NCI-H526 (cell line): Measurements from ENCODE around the gene SKOR1.

Experiments used
- DNase-seq, 2 experiments: peaks; one replicate each; lab custom pipeline; 2025; lab: John Stamatoyannopoulos, UW

SKOR1 gene

DNA sequence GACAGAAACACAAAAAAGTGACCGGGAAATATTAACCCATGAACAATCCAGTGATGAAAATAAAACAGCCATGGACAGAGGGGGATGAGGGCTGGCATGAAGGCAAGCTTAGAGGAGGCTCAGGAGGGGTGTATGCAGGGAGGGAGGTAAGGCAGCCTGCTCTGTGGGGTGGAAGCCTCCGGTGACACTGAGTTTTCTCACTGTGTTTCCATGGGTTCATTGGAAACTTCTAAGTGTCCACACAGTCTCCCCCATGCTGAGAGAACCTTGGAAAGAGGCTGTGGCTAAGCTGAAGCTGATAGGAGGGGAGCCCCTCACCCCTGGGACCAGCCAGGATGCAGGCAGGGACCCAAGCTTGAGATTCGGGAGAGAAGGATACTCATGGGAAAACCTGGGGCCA, 6.8 kb upstream of the SKOR1 start:
- DNase-seq = no peak

DNA sequence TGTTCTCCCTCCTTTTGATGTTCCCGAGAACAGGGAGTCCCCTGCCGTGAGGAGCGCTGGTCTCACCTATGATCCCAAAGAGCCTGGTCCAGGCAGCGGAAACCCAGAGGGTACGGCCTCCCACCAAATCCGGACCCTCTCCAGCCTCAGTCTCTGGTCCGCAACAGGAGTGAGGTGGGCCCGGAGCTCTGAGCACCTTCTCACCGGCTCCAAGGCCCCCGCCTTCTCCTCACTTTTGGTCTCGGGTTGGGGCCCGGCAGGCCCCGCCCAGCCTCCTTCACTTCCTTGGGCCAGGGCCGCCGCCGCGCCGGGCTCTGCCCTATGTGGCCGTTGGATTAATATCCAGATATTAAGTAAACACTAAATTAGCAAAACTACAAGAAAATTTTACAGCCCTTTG, 5.7 kb upstream of the SKOR1 start:
- DNase-seq = no peak

- no peak for DNase-seq
These were observed 5.0 kb upstream of the SKOR1 start for GRCh38 chr15:67820122-67820991.

- no peak for DNase-seq
These were observed 4.1 kb upstream of the SKOR1 start for GRCh38 chr15:67820992-67821783.

- peak in 1 of 2 experiments; percentile 77 for DNase-seq
These were observed 3.4 kb upstream of the SKOR1 start for GRCh38 chr15:67821784-67822440.

DNA sequence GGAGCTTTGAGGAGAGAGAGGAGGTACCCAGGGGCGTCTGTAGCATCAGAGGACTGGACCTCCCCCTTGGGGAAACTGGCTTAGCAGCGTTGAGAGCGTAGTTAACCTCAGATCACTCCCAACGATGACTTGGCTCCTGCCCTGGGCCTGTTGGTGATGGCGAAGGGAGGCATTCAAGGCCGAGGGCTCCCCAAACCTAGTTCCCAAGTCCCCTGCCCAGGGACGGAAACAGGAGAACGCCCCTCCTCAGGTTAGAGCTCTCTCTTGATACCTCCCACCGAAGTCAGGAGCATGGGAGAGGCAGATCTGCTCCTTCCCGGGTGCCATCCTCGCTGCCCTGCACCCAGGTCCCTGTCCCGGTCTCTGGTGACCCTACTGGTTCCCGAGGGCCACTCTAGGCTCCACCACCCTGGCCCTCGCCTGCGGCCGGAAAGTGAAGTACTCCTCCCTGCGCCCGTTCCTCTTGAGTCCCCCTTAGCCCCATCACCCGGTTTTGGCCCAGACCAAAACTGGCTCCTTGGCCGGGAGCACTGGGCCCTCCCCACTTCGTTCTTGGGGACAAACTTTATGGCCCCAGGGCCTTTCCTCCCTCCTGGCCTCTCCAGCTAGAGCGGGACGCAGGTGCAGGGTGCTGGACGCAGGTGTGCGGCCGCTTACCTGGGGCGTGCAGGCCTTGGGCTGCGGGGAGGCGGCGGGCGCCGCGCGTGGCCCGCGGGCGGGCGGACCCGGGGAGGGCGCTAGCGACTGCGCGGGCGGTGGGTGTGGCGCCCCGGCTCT, 2.6 kb upstream of the SKOR1 start:
- peak in 1 of 2 experiments; percentile 83 for DNase-seq

- peak in 1 of 2 experiments; percentile 78 for DNase-seq
These were observed 1.8 kb upstream of the SKOR1 start for GRCh38 chr15:67823314-67824196.

- peak in 1 of 2 experiments; percentile 53 for DNase-seq
These were observed 926 bp upstream of the SKOR1 start for GRCh38 chr15:67824197-67824968.

GRCh38 chr15:67825881-67826716, 790 bp downstream of the SKOR1 start:
- no peak for DNase-seq

GRCh38 chr15:67826717-67827561, 1.6 kb downstream of the SKOR1 start:
- DNase-seq = no peak

DNA sequence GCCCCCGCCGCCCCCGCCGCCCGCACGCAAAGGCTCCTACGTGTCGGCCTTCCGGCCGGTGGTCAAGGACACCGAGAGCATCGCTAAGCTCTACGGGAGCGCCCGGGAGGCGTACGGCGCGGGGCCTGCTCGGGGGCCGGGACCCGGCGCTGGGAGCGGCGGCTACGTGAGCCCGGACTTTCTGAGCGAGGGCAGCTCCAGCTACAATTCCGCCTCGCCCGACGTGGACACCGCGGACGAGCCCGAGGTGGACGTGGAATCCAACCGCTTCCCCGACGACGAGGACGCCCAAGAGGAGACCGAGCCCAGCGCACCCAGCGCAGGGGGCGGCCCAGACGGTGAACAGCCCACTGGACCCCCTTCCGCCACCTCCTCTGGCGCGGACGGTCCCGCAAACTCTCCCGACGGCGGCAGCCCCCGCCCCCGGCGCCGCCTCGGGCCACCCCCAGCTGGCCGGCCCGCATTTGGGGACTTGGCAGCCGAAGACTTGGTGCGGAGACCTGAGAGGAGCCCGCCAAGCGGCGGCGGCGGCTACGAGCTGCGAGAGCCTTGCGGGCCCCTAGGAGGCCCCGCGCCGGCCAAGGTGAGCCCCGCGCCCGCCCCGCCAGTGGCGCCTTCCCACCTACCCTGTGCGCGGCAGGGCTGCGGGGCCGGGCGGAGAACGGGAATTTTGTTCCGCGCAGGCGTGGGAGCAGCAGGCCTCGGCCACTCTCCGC, 2.4 kb downstream of the SKOR1 start:
- DNase-seq = no peak

DNA sequence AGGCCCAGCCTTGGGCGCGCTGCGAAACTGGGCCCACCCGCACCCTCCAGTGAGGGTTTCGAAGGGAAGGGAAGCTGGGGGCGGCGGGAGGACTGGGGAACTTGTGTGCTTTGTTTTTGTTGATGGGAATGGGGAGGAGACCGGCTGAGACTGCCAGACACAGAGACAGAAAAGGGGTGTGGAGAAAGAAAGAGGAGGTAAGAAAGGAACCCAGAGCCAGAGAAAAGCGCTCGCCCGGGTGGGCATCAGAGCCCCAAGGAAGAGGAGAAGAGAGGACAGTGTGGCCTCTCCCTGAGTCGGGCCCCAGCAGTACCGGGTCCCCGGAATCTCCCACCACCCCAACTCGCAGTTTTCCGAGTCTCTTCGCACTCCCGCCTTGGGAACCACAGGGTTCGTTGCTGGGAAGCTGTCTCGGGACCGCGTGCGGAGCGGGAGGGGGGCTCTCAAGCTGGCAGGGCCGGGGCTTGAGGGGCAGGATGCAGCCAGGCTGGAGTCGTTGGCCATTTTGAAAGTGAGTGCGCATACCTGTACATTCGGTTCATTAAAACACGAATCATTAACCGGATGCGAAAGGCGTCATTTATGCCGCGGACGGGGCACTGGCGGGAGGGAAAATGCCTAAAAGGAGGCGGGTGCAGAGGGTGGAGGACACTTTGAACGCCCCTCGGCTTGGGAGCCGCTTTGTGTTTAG, 3.1 kb downstream of the SKOR1 start:
- DNase-seq = no peak

DNA sequence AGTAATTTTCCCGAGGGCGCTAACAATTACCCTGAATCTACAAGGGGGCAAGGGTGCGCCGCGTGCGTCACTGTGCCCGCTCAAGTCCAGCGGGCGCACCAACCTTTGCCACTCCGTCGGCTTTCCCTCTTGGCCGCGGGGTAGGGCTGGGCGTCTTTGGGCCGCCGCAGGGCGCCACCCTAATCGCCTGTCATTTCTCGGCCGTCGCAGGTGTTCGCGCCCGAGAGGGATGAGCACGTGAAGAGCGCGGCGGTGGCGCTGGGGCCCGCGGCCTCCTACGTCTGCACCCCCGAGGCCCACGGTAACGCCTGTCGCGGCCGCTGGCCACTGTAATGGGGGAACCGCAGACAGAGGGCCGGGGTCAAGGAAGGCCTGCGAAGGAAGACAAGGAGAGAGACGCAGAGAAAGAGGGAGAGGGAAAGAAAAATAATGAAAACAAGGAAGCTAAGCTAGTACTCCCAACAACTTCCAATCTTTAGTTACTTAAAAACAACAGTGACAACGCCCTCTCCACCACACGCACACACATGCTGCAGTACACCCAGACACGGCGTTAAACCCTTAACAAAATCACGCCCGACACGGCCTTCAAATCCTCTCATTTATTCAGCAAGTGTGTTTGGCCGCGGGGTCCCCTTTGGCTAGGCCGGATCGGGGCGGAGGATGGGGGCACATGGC, 3.8 kb downstream of the SKOR1 start:
- DNase-seq = no peak

- DNase-seq = no peak
These were observed 4.6 kb downstream of the SKOR1 start for GRCh38 chr15:67829647-67830504.

GRCh38 chr15:67831363-67831762, 6.1 kb downstream of the SKOR1 start:
- no peak for DNase-seq
